ELF-1 (cell line): ENCODE results near the gene NPRL2.

ENCODE experiments used
- DNase-seq: peaks from one replicate; pipeline ENCODE4 v3.0.0-alpha.2; 2016; ENCODE audit warnings: low read depth, low spot score

Gene NPRL2

GRCh38 chr3:50327943-50328691 lies 22.5 kb downstream of the NPRL2 start, which contains the start of gene TUSC2:
TUSC2 (minus strand) TSS chr3:50328223; CDS start chr3:50328099, 124 bp downstream.
- peak; percentile 97 for DNase-seq

GRCh38 chr3:50327129-50327528 lies 23.4 kb downstream of the NPRL2 start:
- DNase-seq = no peak

GRCh38 chr3:50326182-50326541 lies 24.4 kb downstream of the NPRL2 start:
- DNase-seq = no peak

GRCh38 chr3:50325497-50326181 lies 24.9 kb downstream of the NPRL2 start:
- DNase-seq = no peak

- no peak for DNase-seq
Measured at GRCh38 chr3:50325113-50325480, 25.5 kb downstream of the NPRL2 start.

- DNase-seq = peak; percentile 87
Measured at GRCh38 chr3:50324351-50325112, 26.0 kb downstream of the NPRL2 start.

- DNase-seq = no peak
Measured at GRCh38 chr3:50323614-50324199, 26.9 kb downstream of the NPRL2 start.

- no peak for DNase-seq
Measured at GRCh38 chr3:50323092-50323600, 27.4 kb downstream of the NPRL2 start.

GRCh38 chr3:50322386-50323091 lies 28.0 kb downstream of the NPRL2 start, which contains the start of gene HYAL2:
HYAL2 (minus strand) TSS chr3:50322745; CDS start chr3:50320489, 2,256 bp downstream.
- no peak for DNase-seq

GRCh38 chr3:50322115-50322385 lies 28.5 kb downstream of the NPRL2 start:
- DNase-seq = no peak

- DNase-seq = peak; percentile 95
Measured at GRCh38 chr3:50321336-50322114, 29.1 kb downstream of the NPRL2 start.

GRCh38 chr3:50320853-50321335 lies 29.7 kb downstream of the NPRL2 start:
- DNase-seq = peak; percentile 83

- DNase-seq = no peak
Measured at GRCh38 chr3:50319894-50320625, 30.5 kb downstream of the NPRL2 start.

- no peak for DNase-seq
Measured at GRCh38 chr3:50319181-50319893, 31.2 kb downstream of the NPRL2 start.

- DNase-seq = no peak
Measured at GRCh38 chr3:50318615-50319014, 32.0 kb downstream of the NPRL2 start.

- no peak for DNase-seq
Measured at GRCh38 chr3:50318163-50318562, 32.4 kb downstream of the NPRL2 start.

- no peak for DNase-seq
Measured at GRCh38 chr3:50317300-50317699, 33.3 kb downstream of the NPRL2 start.

- DNase-seq = peak; percentile 78
Measured at GRCh38 chr3:50316657-50317242, 33.8 kb downstream of the NPRL2 start.

- DNase-seq = no peak
Measured at GRCh38 chr3:50314816-50315215, 35.8 kb downstream of the NPRL2 start.
